Loucy (cell line): Measurements from ENCODE around the gene ABCG4.

Experiments used
- CTCF ChIP-seq: fragments of 200-600 bp; sonication (generic); conservative IDR thresholded peaks from 2 replicates; pipeline ENCODE4 v1.5.1; 2014; ENCODE audit warnings: mild to moderate bottlenecking, antibody characterized with exemption, low read length
- EZH2phosphoT487 ChIP-seq: fragments of 200-600 bp; IDR thresholded peaks from 2 replicates; pipeline ENCODE4 v1.6.1; 2018; ENCODE audit warnings: antibody characterized with exemption, mild to moderate bottlenecking, moderate library complexity, borderline replicate concordance

- TF ChIP-seq CTCF (no peak), EZH2phosphoT487 (no peak)
These were observed 40.0 kb downstream of the ABCG4 start for GRCh38 chr11:119188887-119189286.
